SK-N-SH (cell line): Measurements from ENCODE around the gene IKBKE. TPM values are rescaled to one million over a fixed set of nuclear protein-coding genes. Genes with fewer than 3 reads are reported as not detected.

Experiments
- CTCF ChIA-PET: fragments of 300-600, 350-600 bp; formaldehyde crosslinking; extraction: SDS; loops from one replicate; lab custom pipeline; 2021; lab: Yijun Ruan, JAX
- POLR2A ChIA-PET: fragments of 350-600 bp; sonication (Branson Sonifier 250); formaldehyde crosslinking; extraction: SDS; loops from one replicate; lab custom pipeline; 2020; ENCODE audit warnings: antibody characterized with exemption, inconsistent platforms; lab: Yijun Ruan, JAX
- DNase-seq: peaks from one replicate; pipeline ENCODE4 v3.0.0; 2012
- H2AFZ ChIP-seq: fragments of 200-600 bp; sonication (generic); 2 replicates; pipeline ENCODE4 v1.8.1; 2016; ENCODE audit warnings: antibody characterized with exemption, mild to moderate bottlenecking, low read depth
- H3F3A ChIP-seq: fragments of 200-600 bp; sonication (generic); replicated peaks from 2 replicates; pipeline ENCODE3; 2016; ENCODE audit warnings: antibody characterized with exemption, mild to moderate bottlenecking; ENCODE audit not compliant: insufficient read depth
- H3K27ac ChIP-seq, 2 experiments: fragments of 200-500 bp in 1 of 2; fragments of 200-600 bp in 1 of 2; sonication (Bioruptor generic) in 1 of 2; sonication (generic), shearing (Covaris generic) in 1 of 2; 2 replicates each; pipeline versions ENCODE4 v1.5.1 to v1.6.1; 2014 to 2016; ENCODE audit warnings: low read depth in 2 of 2, inconsistent platforms in 1 of 2, low read length in 1 of 2, mild to moderate bottlenecking in 1 of 2, mixed read lengths in 1 of 2
- H3K27me3 ChIP-seq: fragments of 200-600 bp; sonication (generic), shearing (Covaris generic); 2 replicates; pipeline ENCODE4 v1.6.1; 2016; ENCODE audit warnings: mixed run types; ENCODE audit not compliant: insufficient read depth
- H3K36me3 ChIP-seq, 2 experiments: fragments of 200-500 bp in 1 of 2; fragments of 200-600 bp in 1 of 2; sonication (Bioruptor generic) in 1 of 2; sonication (generic) in 1 of 2; replicated peaks in 1 of 2; 2 replicates each; pipeline versions ENCODE3 to v1.5.1; 2014 to 2016; ENCODE audit warnings: low read length in 1 of 2, mild to moderate bottlenecking in 1 of 2; ENCODE audit not compliant: insufficient read depth in 2 of 2, control insufficient read depth in 1 of 2
- H3K4me1 ChIP-seq, 2 experiments: fragments of 200-500 bp in 1 of 2; fragments of 200-600 bp in 1 of 2; sonication (Bioruptor generic) in 1 of 2; sonication (generic), shearing (Covaris generic) in 1 of 2; 2 replicates each; pipeline versions ENCODE4 v1.5.1 to v1.6.1; 2014 to 2016; ENCODE audit warnings: low read depth in 1 of 2, low read length in 1 of 2, mixed run types in 1 of 2; ENCODE audit not compliant: insufficient read depth in 2 of 2, control insufficient read depth in 1 of 2
- H3K4me2 ChIP-seq: fragments of 200-600 bp; sonication (generic), shearing (Covaris generic); 2 replicates; pipeline ENCODE4 v1.6.1; 2017; ENCODE audit warnings: mixed run types
- H3K4me3 ChIP-seq, 2 experiments: fragments of 200-500 bp in 1 of 2; fragments of 200-600 bp in 1 of 2; sonication (Bioruptor generic) in 1 of 2; sonication (generic), shearing (Covaris generic) in 1 of 2; 2 replicates each; pipeline versions ENCODE4 v1.5.1 to v1.8.1; 2014 to 2016; ENCODE audit warnings: low read depth in 2 of 2, inconsistent platforms in 1 of 2, low read length in 1 of 2, mild to moderate bottlenecking in 1 of 2, mixed read lengths in 1 of 2, moderate library complexity in 1 of 2
- H3K79me2 ChIP-seq: fragments of 200-600 bp; sonication (generic); 2 replicates; pipeline ENCODE4 v1.8.1; 2017; ENCODE audit warnings: mild to moderate bottlenecking; ENCODE audit not compliant: insufficient read depth
- H3K9ac ChIP-seq: fragments of 200-600 bp; sonication (generic); 2 replicates; pipeline ENCODE4 v1.6.1; 2017; ENCODE audit warnings: mixed run types
- H3K9me2 ChIP-seq: fragments of 200-600 bp; sonication (generic); 2 replicates; pipeline ENCODE4 v1.6.1; 2017; ENCODE audit warnings: mixed run types
- H3K9me3 ChIP-seq: fragments of 200-600 bp; sonication (generic); 2 replicates; pipeline ENCODE4 v1.6.1; 2017; ENCODE audit warnings: mixed run types, mild to moderate bottlenecking, moderate library complexity
- H4K20me1 ChIP-seq: fragments of 200-600 bp; sonication (generic); 2 replicates; pipeline ENCODE4 v1.6.1; 2017; ENCODE audit warnings: mild to moderate bottlenecking, mixed run types; ENCODE audit not compliant: insufficient read depth
- EP300 ChIP-seq, 2 experiments: IDR thresholded peaks; 2 replicates each; pipeline versions ENCODE4 v1.4.0 to v1.6.1; 2012; ENCODE audit warnings: borderline replicate concordance in 1 of 2, low read depth in 1 of 2, low read length in 1 of 2
- EZH2phosphoT487 ChIP-seq: fragments of 200-600 bp; sonication (generic); IDR thresholded peaks from 2 replicates; pipeline ENCODE4 v1.6.1; 2017; ENCODE audit warnings: low read depth, mixed run types, mild to moderate bottlenecking, antibody characterized with exemption, moderate library complexity, borderline replicate concordance
- FOXJ3 ChIP-seq: sonication (generic); formaldehyde crosslinking; IDR thresholded peaks from 2 replicates; pipeline ENCODE4 v1.5.1; 2020; ENCODE audit warnings: mild to moderate bottlenecking, missing genetic modification reagents
- IRF3 ChIP-seq: fragments of 150-350 bp; IDR thresholded peaks from 2 replicates; pipeline ENCODE4 v1.6.1; 2016; ENCODE audit warnings: mild to moderate bottlenecking, low read depth, low read length
- MXI1 ChIP-seq: IDR thresholded peaks from 2 replicates; pipeline ENCODE4 v1.6.1; 2012; ENCODE audit warnings: mild to moderate bottlenecking, low read depth, low read length, improper control_type of control experiment
- RXRA ChIP-seq: IDR thresholded peaks from 2 replicates; pipeline ENCODE4 v1.4.0; 2012; ENCODE audit warnings: low read depth, mild to moderate bottlenecking, borderline replicate concordance
- SMC3 ChIP-seq: IDR thresholded peaks from 2 replicates; pipeline ENCODE4 v1.6.1; 2012; ENCODE audit warnings: low read depth, low read length, improper control_type of control experiment
- USF1 ChIP-seq: IDR thresholded peaks from 2 replicates; pipeline ENCODE4 v1.4.0; 2012; ENCODE audit warnings: low read depth, borderline replicate concordance
- USF2 ChIP-seq: fragments of 150-350 bp; IDR thresholded peaks from 2 replicates; pipeline ENCODE4 v1.6.1; 2017; ENCODE audit warnings: antibody characterized with exemption, low read length, low read depth, borderline replicate concordance
- WGBS: methylation state at CpG from one replicate; pipeline ENCODE4 v1.1.6; 2017; ENCODE audit warnings: low lambda C conversion rate; 5-methylcytosine and 5-hydroxymethylcytosine counted together
- polyA plus RNA-seq, 3 experiments: library from polyadenylated mRNA; depleted of rRNA; stranded (reverse); fragments of >200 nt; gene quantifications; 2 replicates each; pipeline ENCODE4 v1.2.3, GENCODE V29; 2012

IKBKE gene
- polyA plus RNA-seq, 1 of the 3 experiments (the other 2 are of a cell fraction) = 14.5 TPM

GRCh38 chr1:206535853-206536188 lies 65.5 kb downstream of the IKBKE start:
- Histone ChIP-seq H2AFZ (no peak overlapping the region), H4K20me1 (no peaks in the 10 kb centered on the region), H3K9me3 (no peaks in the 10 kb centered on the region), H3K4me1 (peaks cover 0 to 11% of the 10 kb centered on the region in 2 experiments; a peak in 1 of 4 replicates), H3K27ac (no peak overlapping the region), H3K9me2 (no peaks in the 10 kb centered on the region), H3K79me2 (no peaks in the 10 kb centered on the region), H3K4me2 (no peak overlapping the region), H3F3A (no peaks in the 10 kb centered on the region), H3K27me3 (no peaks in the 10 kb centered on the region), H3K9ac (no peak overlapping the region), H3K4me3 (no peak overlapping the region), H3K36me3 (no peaks in the 10 kb centered on the region)
- ChIA-PET POLR2A (no interaction called here), CTCF (interaction anchor here (1.1 to 17.3 kb wide), 6 partner anchors 8 to 76 kb away, joined by 3 to 241 read pairs (median 12); partner anchors contain the start of gene EIF2D)
- 69% methylated on average over 6 of the region's 6 CpGs for WGBS
- no peak for DNase-seq
- TF ChIP-seq EP300 (IDR thresholded peaks at IDR 0.05; ENCODE audit: borderline replicate concordance in 1 of 2, low read depth in 1 of 2, low read length in 1 of 2) (no peak), RXRA (no peak), USF2 (no peak), USF1 (no peak), MXI1 (no peak), IRF3 (no peak), SMC3 (no peak)

- Histone ChIP-seq H3K4me2 (no peak overlapping the region), H3K27ac (no peak overlapping the region), H3K9me3 (no peaks in the 10 kb centered on the region), H3K79me2 (no peaks in the 10 kb centered on the region), H3K36me3 (no peaks in the 10 kb centered on the region), H2AFZ (no peak overlapping the region), H4K20me1 (no peaks in the 10 kb centered on the region), H3K4me3 (no peak overlapping the region), H3K27me3 (no peaks in the 10 kb centered on the region), H3K9ac (no peak overlapping the region), H3K4me1 (peaks cover 0 to 11% of the 10 kb centered on the region in 2 experiments; a peak in 1 of 4 replicates), H3F3A (no peaks in the 10 kb centered on the region), H3K9me2 (no peaks in the 10 kb centered on the region)
- 58% methylated on average over 4 of the region's 4 CpGs for WGBS
- ChIA-PET CTCF (interaction anchor here (0.7 to 17.3 kb wide), 5 partner anchors 9 to 58 kb away, joined by 3 to 241 read pairs (median 8); partner anchors contain the start of gene RASSF5), POLR2A (no interaction called here)
- no peak for DNase-seq
- TF ChIP-seq FOXJ3 (CRISPR knock-in tag) (no peak), IRF3 (no peak), EZH2phosphoT487 (no peak)
These were observed 66.9 kb downstream of the IKBKE start for GRCh38 chr1:206537141-206537540.
